HUES6 (cell line): ENCODE results near the gene SRA1.

Source experiments
- H3K27ac ChIP-seq: 2 replicates; pipeline ENCODE4 v1.7.0; 2013; ENCODE audit warnings: low read depth, mild to moderate bottlenecking, low read length, inconsistent platforms
- H3K27me3 ChIP-seq: 2 replicates; pipeline ENCODE4 v1.6.1; 2013; ENCODE audit warnings: low read length; ENCODE audit not compliant: control insufficient read depth, insufficient read depth
- H3K36me3 ChIP-seq: 2 replicates; pipeline ENCODE4 v1.6.1; 2013; ENCODE audit warnings: low read length; ENCODE audit not compliant: control insufficient read depth, insufficient read depth
- H3K4me1 ChIP-seq: 2 replicates; pipeline ENCODE4 v1.6.1; 2013; ENCODE audit warnings: low read length; ENCODE audit not compliant: control insufficient read depth, insufficient read depth
- H3K4me3 ChIP-seq: 2 replicates; pipeline ENCODE4 v1.5.1; 2013; ENCODE audit warnings: low read depth, low read length
- H3K9ac ChIP-seq: one replicate; pipeline ENCODE4 v1.6.1; 2013; ENCODE audit warnings: mild to moderate bottlenecking, low read length
- H3K9me3 ChIP-seq: 2 replicates; pipeline ENCODE4 v1.6.1; 2013; ENCODE audit warnings: low read depth, low read length; ENCODE audit not compliant: control insufficient read depth, insufficient read depth

The SRA1 gene

GRCh38 chr5:140570488-140570887, 13.2 kb upstream of the SRA1 start:
- Histone ChIP-seq H3K36me3 (peaks cover 28% of the 10 kb centered on the region), H3K9me3 (no peaks in the 10 kb centered on the region), H3K27me3 (no peaks in the 10 kb centered on the region), H3K4me1 (peaks cover under 1% of the 10 kb centered on the region; the same call in 1 of the 2 replicates), H3K27ac (no peak overlapping the region), H3K4me3 (no peak overlapping the region), H3K9ac (no peak overlapping the region)

GRCh38 chr5:140570058-140570457, 12.8 kb upstream of the SRA1 start:
- Histone ChIP-seq H3K27me3 (no peaks in the 10 kb centered on the region), H3K27ac (no peak overlapping the region), H3K4me3 (no peak overlapping the region), H3K9me3 (no peaks in the 10 kb centered on the region), H3K4me1 (peaks cover 5% of the 10 kb centered on the region; the same call in 1 of the 2 replicates), H3K36me3 (peaks cover 28% of the 10 kb centered on the region), H3K9ac (no peak overlapping the region)

GRCh38 chr5:140569197-140569596, 11.9 kb upstream of the SRA1 start:
- Histone ChIP-seq H3K9ac (no peak overlapping the region), H3K4me1 (peaks cover 5% of the 10 kb centered on the region; the same call in 1 of the 2 replicates), H3K36me3 (peaks cover 28% of the 10 kb centered on the region), H3K9me3 (no peaks in the 10 kb centered on the region), H3K27ac (no peak overlapping the region), H3K27me3 (no peaks in the 10 kb centered on the region), H3K4me3 (no peak overlapping the region)

GRCh38 chr5:140568443-140569063, 11.3 kb upstream of the SRA1 start:
- no peak overlapping the region for H3K4me3 ChIP-seq
- H3K9ac ChIP-seq: no peak overlapping the region
- peaks cover 28% of the 10 kb centered on the region for H3K36me3 ChIP-seq
- H3K27ac ChIP-seq: no peak overlapping the region
- no peaks in the 10 kb centered on the region for H3K9me3 ChIP-seq
- H3K4me1 ChIP-seq: peaks cover 9% of the 10 kb centered on the region
- H3K27me3 ChIP-seq: no peaks in the 10 kb centered on the region

- Histone ChIP-seq H3K4me3 (no peak overlapping the region), H3K36me3 (peaks cover 28% of the 10 kb centered on the region), H3K27ac (no peak overlapping the region), H3K4me1 (peaks cover 13% of the 10 kb centered on the region), H3K9me3 (no peaks in the 10 kb centered on the region), H3K27me3 (no peaks in the 10 kb centered on the region), H3K9ac (no peak overlapping the region)
Measured at GRCh38 chr5:140567871-140568270, 10.6 kb upstream of the SRA1 start.

- no peaks in the 10 kb centered on the region for H3K9me3 ChIP-seq
- peaks cover 13% of the 10 kb centered on the region for H3K4me1 ChIP-seq
- H3K27me3 ChIP-seq: no peaks in the 10 kb centered on the region
- H3K36me3 ChIP-seq: peaks cover 28% of the 10 kb centered on the region
- H3K27ac ChIP-seq: no peak overlapping the region
- H3K9ac ChIP-seq: no peak overlapping the region
- no peak overlapping the region for H3K4me3 ChIP-seq
Measured at GRCh38 chr5:140567136-140567818, 10.0 kb upstream of the SRA1 start.

- no peak overlapping the region for H3K4me3 ChIP-seq
- H3K36me3 ChIP-seq: peaks cover 32% of the 10 kb centered on the region
- H3K27me3 ChIP-seq: no peaks in the 10 kb centered on the region
- H3K9ac ChIP-seq: no peak overlapping the region
- H3K4me1 ChIP-seq: peaks cover 13% of the 10 kb centered on the region
- H3K9me3 ChIP-seq: no peaks in the 10 kb centered on the region
- H3K27ac ChIP-seq: no peak overlapping the region
Measured at GRCh38 chr5:140566665-140567064, 9.4 kb upstream of the SRA1 start.

GRCh38 chr5:140565780-140566095, 8.5 kb upstream of the SRA1 start:
- H3K9me3 ChIP-seq: no peaks in the 10 kb centered on the region
- peaks cover 13% of the 10 kb centered on the region for H3K4me1 ChIP-seq
- peak overlapping the region; percentile 90 for H3K4me3 ChIP-seq
- no peak overlapping the region for H3K27ac ChIP-seq
- H3K27me3 ChIP-seq: no peaks in the 10 kb centered on the region
- H3K36me3 ChIP-seq: peaks cover 40% of the 10 kb centered on the region
- peak overlapping the region; percentile 87 for H3K9ac ChIP-seq

GRCh38 chr5:140565024-140565779, 7.9 kb upstream of the SRA1 start:
- peak overlapping the region; percentile 90 for H3K4me3 ChIP-seq
- peaks cover 46% of the 10 kb centered on the region for H3K36me3 ChIP-seq
- H3K27me3 ChIP-seq: no peaks in the 10 kb centered on the region
- H3K27ac ChIP-seq: no peak overlapping the region
- peaks cover 13% of the 10 kb centered on the region for H3K4me1 ChIP-seq
- H3K9ac ChIP-seq: peak overlapping the region; percentile 87
- H3K9me3 ChIP-seq: no peaks in the 10 kb centered on the region

- peak within 1 kb of the TSS; percentile 87 for H3K9ac ChIP-seq
- H3K36me3 ChIP-seq: peaks cover 47% of the 10 kb centered on the region
- peak within 1 kb of the TSS; percentile 80 for H3K27ac ChIP-seq
- no peaks in the 10 kb centered on the region for H3K27me3 ChIP-seq
- H3K4me3 ChIP-seq: peak within 1 kb of the TSS; percentile 90
- H3K4me1 ChIP-seq: peaks cover 13% of the 10 kb centered on the region
- H3K9me3 ChIP-seq: no peaks in the 10 kb centered on the region
Measured at GRCh38 chr5:140564196-140565023, 7.1 kb upstream of the SRA1 start, which contains the start of the genes APBB3 and SLC35A4. Gene APBB3 (minus strand): TSS chr5:140564598. CDS start chr5:140564245, 353 bp downstream. Gene SLC35A4 (plus strand): TSS chr5:140564828. CDS start chr5:140567170, 2,342 bp downstream.
